DMS114 treated with DMSO at 0.1 percent for 48 hours (cell line): Measurements from ENCODE around the gene CIC.
"Not testable (repeated sequence)": the region's sequence is repeated elsewhere in the genome, so short reads cannot be mapped to it uniquely, and the experiment has no call there.

ENCODE experiments used
- DNase-seq: peaks from one replicate; lab custom pipeline; 2025; ENCODE audit not compliant: unreplicated experiment; lab: John Stamatoyannopoulos, UW

CIC gene

GRCh38 chr19:42328106-42328505, 59.1 kb downstream of the CIC start:
- DNase-seq = no peak

- no peak for DNase-seq
Observed at GRCh38 chr19:42328854-42329253, 59.8 kb downstream of the CIC start.

- DNase-seq = no peak
Observed at GRCh38 chr19:42330241-42330711, 61.2 kb downstream of the CIC start.

- not testable (repeated sequence) for DNase-seq
Observed at GRCh38 chr19:42331333-42331732, 62.3 kb downstream of the CIC start.

GRCh38 chr19:42332059-42332458, 63.0 kb downstream of the CIC start:
- DNase-seq = no peak

GRCh38 chr19:42333018-42333417, 64.0 kb downstream of the CIC start:
- DNase-seq = no peak

- DNase-seq = no peak
Observed at GRCh38 chr19:42333975-42334696, 65.1 kb downstream of the CIC start.

- no peak for DNase-seq
Observed at GRCh38 chr19:42334697-42335373, 65.8 kb downstream of the CIC start.

- no peak for DNase-seq
Observed at GRCh38 chr19:42335374-42335936, 66.4 kb downstream of the CIC start.

GRCh38 chr19:42335971-42336370, 66.9 kb downstream of the CIC start:
- DNase-seq = no peak

GRCh38 chr19:42339126-42339860, 70.2 kb downstream of the CIC start:
- DNase-seq = not testable (repeated sequence)

GRCh38 chr19:42339922-42340321, 70.9 kb downstream of the CIC start:
- not testable (repeated sequence) for DNase-seq

GRCh38 chr19:42343344-42344110, 74.5 kb downstream of the CIC start:
- no peak for DNase-seq

GRCh38 chr19:42344336-42344893, 75.4 kb downstream of the CIC start:
- DNase-seq = no peak
